GM12873 (cell line): Measurements from ENCODE around the gene ALDH1A1.

Source experiments
- TF ChIP-seq, protein P1 (sequence below): IDR thresholded peaks from 2 replicates; pipeline ENCODE4 v1.5.1; 2012; ENCODE audit warnings: low read depth, mild to moderate bottlenecking, moderate library complexity, low read length, control low read depth; ENCODE audit not compliant: insufficient read depth; ENCODE audit errors: missing control alignments

ALDH1A1 gene

DNA sequence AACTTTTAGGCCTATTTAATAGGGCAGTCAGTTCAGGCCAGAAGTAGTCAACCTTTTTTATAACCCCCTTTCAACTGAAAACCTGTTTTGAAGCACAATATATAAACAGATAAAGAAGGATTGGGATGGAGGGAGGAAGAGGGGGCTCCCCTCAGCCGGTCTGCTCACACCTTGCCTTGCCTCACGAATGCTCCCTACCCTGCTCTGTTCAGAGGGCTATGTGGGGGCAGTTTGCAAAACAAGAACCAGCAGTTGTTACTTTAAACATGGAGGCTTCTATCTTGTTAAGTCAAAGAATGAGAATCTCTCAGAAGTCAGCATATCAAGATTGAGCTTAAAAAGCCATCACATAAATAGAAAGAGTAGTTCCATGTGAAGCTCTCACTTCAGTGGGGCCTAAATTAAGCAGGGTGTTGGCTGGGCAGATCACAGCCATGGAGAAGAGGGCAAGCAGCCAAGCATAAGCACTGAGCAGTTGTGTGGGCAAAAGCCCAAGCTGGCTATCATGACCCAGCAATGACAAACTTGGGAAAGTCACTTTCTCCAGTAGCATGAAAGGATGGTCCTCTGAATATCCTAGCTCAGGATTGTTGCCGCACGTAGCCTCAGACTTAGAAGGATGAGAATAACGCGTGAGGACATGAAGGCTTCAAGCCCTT lies 70.6 kb downstream of the ALDH1A1 start:
- TF ChIP-seq, protein P1, sequence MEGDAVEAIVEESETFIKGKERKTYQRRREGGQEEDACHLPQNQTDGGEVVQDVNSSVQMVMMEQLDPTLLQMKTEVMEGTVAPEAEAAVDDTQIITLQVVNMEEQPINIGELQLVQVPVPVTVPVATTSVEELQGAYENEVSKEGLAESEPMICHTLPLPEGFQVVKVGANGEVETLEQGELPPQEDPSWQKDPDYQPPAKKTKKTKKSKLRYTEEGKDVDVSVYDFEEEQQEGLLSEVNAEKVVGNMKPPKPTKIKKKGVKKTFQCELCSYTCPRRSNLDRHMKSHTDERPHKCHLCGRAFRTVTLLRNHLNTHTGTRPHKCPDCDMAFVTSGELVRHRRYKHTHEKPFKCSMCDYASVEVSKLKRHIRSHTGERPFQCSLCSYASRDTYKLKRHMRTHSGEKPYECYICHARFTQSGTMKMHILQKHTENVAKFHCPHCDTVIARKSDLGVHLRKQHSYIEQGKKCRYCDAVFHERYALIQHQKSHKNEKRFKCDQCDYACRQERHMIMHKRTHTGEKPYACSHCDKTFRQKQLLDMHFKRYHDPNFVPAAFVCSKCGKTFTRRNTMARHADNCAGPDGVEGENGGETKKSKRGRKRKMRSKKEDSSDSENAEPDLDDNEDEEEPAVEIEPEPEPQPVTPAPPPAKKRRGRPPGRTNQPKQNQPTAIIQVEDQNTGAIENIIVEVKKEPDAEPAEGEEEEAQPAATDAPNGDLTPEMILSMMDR: no peak

DNA sequence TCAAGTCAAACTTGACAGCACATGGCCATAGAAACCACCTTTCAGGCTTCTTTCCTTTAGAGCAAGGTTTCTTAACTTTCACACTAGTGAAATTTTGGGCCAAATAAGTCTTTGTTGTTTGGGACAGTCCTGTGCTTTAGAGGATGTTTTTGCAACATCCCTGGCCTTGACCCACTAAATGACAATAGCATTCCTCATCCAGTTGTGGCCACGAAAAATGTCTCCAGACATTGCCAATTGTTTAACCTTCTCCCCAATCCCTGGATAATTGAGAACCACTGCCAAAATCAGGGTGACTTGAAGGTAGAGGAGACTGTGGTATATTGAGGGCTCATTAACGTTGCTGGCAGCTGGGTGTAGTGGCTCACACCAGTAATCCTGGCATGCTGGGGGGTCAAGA lies 72.0 kb downstream of the ALDH1A1 start:
- TF ChIP-seq, protein P1: no peak

DNA sequence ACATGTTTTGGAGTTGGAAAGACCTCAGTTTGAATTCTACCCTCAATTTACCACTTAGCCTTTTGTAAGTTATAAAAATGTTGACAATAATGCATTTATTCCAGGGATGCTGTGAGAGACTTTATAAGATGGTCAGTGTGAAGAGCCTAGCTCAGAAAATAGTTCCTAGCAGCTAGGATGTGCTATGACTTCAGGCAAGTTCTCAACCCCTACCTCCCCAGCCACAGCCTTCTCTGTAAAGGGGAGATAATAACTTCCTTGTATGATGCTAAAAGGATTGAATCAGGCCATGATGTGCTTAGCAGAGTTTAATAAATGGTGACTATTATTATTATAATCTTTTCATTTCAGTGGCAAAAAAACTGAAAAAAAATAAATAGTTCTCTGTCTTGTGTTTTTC lies 77.6 kb downstream of the ALDH1A1 start:
- TF ChIP-seq, protein P1: no peak

DNA sequence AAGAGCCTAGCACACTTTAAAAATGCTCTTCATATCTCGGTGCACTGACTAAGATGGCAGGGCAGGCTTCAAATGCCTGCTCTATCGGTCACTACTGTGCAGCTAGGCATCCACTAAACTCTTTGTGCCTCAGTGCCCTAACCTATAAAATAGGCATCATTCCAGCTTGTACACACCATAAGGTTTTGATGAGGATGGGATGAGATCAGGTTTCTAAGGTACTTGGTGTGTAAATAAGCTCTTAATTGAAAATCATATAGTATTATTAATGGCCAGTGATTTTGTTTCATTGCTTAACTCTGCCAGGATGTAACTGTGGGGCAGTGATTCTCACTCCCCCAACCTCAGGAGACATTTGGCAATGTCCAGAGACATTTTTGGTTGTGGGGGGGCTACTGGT lies 78.5 kb downstream of the ALDH1A1 start:
- TF ChIP-seq, protein P1: no peak

DNA sequence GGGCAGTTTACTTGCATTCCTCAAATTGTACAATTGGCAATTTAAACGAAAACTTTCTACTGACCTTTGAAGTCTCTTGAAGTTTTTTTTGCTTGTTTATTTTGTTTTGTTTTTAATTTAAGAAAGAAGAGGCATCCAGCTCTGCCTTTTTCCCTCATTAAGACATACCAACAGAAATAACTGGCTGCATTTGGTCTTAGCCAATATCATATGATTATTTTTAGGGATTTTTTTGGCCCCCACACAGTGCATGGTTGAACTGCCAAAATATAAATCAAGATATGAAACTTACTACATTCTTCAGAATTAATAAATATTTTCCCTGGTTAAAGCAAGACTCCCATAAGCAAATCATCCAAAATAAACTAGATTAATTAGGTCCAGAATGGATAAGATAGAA lies 79.4 kb downstream of the ALDH1A1 start:
- TF ChIP-seq, protein P1: no peak

DNA sequence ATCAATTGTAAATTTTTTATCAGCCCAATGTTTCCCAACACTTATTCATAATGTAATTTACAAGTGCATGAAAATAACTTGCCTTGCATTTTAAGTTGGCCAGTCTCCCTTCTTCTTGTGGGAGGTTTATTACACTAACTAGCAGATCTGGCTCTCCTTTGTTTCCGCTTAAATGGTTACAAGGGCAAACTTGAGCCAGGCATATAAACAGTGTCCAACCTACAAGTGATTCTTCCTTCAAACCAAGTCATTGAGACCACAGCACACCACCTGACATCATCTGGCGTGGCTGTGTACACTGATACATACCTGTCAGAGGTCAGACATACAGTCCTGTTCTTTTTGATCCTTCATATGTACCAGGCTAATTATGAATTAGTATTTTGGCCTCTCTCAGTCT lies 80.1 kb downstream of the ALDH1A1 start:
- TF ChIP-seq, protein P1: no peak

DNA sequence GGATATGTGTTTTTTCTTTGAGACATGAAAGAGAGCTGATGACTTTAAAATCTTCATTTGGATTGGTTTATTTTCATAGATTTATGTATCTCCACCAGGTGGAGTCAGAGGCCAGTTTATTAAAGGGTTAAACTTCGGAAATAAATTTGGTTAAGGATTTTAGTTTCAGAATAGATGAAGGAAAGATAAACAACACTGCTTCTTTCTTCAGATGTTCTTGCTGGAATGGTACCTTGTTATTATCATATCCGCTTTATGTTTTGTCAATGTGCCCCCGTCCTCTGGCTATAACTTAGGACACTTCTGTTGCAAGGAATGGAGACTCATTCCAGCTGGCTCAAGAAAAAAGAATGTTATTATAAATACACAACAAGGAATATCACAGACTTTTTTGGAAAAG lies 81.2 kb downstream of the ALDH1A1 start:
- TF ChIP-seq, protein P1: peak; percentile 25
